Middle frontal gyrus (tissue), 1 donor: ENCODE measurements around the gene CSMD2.
"Not testable (repeated sequence)": the region's sequence is repeated elsewhere in the genome, so short reads cannot be mapped to it uniquely, and the experiment has no call there.

ENCODE experiments used
- DNase-seq: peaks from one replicate; pipeline ENCODE4 v3.0.0-alpha.2; 2015; ENCODE audit warnings: low spot score; ENCODE audit errors: extremely low spot score

CSMD2 gene

GRCh38 chr1:34055818-34056217, 109.2 kb downstream of the CSMD2 start:
- DNase-seq, result no peak

DNA sequence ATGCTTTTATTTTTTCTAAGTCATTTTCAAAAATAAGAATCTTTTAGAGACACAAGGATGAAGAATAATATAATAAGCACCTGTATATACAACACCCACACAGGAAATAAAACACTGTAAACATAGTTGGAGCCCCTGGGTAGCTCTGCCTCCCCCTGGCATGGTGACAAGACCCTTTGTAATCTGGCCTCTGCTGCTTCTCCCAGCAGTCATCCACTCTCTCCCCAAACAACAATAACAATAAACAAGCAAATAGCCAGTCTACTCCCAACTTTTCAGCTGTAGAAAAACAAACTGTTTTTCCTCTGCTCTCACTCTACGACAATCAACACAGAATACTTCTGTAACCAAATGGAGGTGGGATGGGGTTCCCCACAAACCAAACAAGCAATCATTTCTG, 110.1 kb downstream of the CSMD2 start:
- no peak for DNase-seq

DNA sequence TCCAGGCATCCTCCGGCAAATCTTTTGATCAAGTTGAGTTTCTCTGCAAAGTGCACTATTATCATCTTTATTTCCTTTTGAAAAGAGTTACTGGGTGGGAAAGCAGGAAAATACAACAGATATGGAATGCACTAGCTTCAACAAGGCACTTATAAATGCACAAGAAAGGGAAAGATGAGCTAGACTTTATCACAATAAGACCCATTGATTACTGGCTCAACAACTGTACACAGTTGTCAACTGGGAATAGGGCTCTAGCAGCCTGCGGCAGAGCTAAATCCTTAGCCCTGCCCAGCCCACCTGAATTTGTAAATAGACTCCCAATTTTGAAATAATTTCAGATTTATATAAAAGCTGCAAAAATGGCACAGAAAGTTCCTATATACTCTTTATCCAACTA, 111.4 kb downstream of the CSMD2 start:
- DNase-seq, result no peak

DNA sequence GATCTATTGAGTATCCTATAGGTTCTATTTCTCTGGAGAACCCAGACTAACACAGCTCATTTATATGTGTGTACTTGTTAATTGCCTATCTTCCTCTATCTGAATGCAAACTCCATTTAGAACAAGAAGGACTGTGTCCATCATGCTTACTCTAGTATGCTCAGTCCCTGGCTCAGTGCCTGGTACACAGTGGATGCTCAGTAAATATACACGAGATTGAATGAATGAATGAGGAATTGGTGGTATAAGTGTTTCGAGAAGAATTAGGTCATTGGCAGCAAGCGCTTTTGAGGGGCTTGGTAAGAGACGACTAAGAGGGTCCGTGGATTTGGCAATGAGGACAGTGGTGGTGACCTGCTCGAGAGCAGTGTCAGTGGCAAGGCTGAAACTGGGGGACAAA, 112.5 kb downstream of the CSMD2 start:
- DNase-seq, result no peak

GRCh38 chr1:34050709-34051485, 114.1 kb downstream of the CSMD2 start:
- DNase-seq, result peak; percentile 75

- no peak for DNase-seq
Observed at GRCh38 chr1:34049994-34050393, 115.0 kb downstream of the CSMD2 start.

DNA sequence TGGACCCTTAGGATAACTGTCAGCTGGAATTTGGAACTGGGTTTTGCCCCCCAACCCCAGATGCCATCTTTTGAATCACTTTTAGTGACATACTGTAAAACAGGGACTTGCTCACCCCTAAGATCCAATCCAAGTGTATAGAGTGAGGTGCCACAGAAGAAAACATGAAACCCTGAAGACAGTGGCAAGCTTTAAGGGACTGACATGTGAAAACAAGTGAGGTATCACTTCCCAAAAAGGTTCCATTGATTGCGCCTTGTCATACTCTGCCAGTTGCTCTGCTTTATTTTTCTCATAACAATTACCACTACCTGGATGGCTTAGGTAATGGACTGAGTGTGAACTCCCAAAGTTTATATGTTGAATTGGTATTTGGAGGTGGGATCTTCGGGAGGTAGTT, 115.6 kb downstream of the CSMD2 start:
- DNase-seq, result no peak

DNA sequence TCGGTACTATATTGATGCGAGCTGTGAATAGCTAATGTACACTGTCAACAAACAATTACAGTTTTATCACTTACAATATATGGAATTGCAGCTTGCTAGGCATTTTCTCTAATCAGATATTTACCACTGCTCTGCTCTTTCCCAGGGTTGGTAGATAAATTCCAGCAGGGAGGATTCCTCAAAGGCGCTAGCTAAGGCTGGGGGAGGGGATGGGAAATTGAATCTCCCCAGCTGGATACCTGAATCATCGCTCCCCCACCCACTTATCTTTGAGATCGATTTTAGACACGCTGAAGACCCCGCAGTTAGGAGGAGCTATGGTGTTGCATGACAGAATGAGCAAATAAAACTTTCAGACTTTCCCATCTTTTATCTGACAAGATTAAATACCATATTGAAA, 127.2 kb downstream of the CSMD2 start:
- no peak for DNase-seq

DNA sequence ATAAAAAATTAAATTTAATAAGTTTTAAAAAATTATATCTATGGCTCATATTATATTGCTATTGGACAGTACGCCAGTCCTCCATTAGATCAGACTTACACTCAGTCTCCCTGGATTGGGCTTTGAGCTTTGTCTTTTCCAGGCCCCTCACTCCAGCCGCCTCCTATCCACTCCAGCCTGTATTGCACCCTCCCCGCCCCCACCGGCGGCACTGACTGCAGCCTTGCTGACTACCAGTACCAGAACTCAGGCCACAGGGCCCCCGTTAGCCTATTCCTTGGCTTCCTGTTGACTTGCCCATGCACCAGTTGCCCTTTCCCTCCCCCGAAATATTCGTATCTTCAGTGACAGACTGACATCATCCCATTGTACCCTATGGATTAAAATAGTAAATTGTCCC, 127.9 kb downstream of the CSMD2 start:
- no peak for DNase-seq

GRCh38 chr1:34034036-34034435, 131.0 kb downstream of the CSMD2 start:
- DNase-seq, result no peak

DNA sequence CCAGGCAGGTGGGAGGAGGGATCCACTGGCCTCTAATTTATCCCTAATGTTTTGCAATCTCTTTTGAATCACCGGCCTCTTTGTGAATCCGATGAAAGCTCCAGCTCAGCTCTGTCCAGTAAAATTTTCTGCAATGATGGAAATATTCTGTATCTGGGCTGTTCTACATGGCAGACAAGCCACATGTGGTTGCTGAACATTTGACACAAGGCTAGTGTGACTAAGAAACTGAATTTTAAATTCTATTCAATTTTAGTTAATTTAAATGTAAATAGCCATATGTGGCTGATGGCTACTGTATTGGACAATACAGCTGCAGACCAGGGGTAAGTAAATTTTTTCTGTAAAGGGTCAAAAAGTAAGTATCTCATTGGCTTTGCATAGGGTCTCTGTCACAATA, 135.1 kb downstream of the CSMD2 start:
- no peak for DNase-seq

GRCh38 chr1:34029515-34029914, 135.5 kb downstream of the CSMD2 start:
- DNase-seq, result no peak

- no peak for DNase-seq
Observed at GRCh38 chr1:34028381-34029055, 136.5 kb downstream of the CSMD2 start.

DNA sequence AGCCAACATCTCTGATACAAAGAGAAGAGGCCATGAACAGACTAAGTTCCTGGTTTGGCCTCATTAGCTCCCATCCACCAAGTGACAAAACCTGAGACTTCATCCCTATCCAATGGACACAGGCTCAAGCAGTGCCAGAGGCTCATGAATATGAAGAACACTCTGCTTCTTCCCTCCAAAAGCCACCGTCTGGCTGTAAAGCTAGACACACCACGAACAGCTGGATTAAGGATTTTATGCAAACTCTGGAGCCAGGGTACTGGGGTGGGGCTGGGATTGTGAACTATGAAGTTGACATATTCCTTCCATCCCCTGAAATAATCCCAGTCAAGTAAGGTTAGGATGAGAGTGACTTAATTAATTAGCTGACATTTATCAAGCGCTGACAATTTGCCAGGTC, 139.4 kb downstream of the CSMD2 start:
- no peak for DNase-seq

DNA sequence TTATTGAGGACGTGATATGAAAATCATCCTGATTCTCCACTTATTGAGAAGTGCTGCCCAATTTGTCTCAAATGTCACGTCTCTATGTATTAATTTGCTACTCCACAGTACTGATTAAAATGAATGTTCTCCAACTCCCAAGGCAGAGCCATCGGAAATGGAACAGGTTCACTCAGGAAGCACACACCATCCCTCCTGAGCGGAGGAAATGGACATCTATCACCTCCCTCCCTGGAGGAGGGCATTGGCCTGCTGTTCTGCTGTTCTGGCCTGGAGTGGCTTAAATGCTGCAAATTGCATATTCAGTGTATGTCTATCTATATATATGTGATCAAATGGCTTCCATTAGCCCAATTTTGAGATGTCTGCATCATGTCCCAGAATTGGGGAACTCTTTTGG, 140.5 kb downstream of the CSMD2 start:
- DNase-seq, result no peak

- DNase-seq, result no peak
Observed at GRCh38 chr1:34019741-34020552, 145.1 kb downstream of the CSMD2 start.

GRCh38 chr1:34018285-34018684, 146.7 kb downstream of the CSMD2 start:
- DNase-seq, result no peak

DNA sequence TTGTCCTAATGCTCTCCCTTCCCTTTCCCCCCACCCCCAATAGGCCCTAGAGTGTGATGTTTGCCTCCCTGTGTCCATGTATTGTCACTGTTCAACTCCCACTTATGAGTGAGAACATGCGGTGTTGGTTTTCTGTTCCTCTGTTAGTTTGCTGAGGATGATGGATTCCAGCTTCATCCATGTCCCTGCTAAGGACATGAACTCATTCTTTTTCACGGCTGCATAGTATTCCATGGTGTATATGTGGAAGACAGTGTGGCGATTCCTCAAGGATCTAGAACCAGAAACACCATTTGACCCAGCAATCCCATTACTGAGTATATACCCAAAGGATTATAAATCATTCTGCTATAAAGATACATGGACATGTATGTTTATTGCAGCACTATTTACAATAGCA, 148.7 kb downstream of the CSMD2 start:
- DNase-seq, result not testable (repeated sequence)

DNA sequence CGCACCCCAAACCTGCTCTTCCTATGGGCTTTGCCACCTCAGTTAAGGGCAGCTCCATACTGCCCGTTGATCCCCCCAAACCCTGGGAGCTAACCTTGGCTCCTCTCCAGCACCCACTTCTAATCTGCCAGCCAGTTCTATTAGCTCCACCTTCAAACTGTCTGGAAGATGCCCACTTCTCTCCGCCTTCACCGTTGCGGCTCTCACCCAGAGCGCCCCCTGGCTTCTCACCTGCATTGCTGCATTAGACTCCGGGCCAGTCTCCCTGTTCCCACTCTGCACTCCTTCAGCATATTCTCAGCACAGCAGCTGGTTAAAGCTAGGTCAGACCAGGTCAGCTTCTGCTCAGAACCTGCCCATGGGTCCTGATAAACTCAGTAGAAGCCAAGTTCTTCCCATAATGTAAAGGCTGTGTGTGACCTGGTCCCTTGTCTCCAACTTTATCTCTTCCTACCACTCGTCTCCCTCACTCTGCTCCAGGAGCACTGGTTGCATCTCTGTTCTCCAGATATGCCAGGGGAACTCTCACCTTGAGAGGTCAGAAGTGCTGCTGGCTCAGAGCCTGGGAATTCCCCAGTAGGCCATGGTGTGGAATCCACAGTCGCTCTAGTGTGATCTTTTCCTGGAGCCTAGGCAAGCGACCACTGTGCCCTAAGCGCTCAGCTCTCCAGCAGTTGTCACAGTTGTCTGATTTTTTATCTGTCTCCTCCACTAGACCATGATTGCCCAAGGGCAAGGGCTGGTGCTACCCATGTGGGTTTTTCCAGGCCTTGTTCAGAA, 150.9 kb downstream of the CSMD2 start:
- no peak for DNase-seq

GRCh38 chr1:34013136-34013535, 151.9 kb downstream of the CSMD2 start:
- DNase-seq, result no peak

DNA sequence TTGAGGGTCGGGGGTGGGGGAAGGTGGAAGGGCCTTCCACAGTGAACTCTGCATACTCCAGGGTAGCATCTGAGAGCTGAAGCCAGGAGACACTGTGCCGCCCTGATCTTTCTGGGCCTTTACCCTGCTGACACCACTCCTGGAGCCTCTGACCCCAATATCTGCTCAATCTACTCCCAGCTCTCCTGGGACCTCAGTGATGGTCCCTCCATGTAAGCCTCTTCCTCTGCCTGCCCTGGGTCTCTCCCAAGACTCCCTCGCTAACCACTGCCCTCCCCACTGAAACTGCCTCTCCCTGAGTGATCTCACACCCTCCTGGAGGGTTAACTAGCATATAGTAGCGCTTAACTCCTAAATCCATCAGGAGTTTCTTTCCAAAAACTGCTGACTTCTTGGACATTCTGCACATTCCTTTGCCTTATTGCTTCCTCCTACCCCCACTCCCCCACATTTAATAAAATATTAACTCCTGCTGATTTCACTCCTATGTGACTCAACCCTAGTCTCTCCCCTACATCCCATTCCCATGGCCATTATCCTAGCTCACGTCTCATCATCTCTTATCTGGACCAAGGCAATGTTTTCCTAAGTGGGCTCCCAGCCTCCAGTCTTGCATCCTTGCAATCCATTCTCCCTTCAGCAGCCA, 155.6 kb downstream of the CSMD2 start:
- no peak for DNase-seq
